ENCODE data around the gene ARL3.

- TF ChIP-seq POLR2A (IDR thresholded peaks at IDR 0.05) (no peak), CTCF (IDR thresholded peaks at IDR 0.05) (no peak), EP300 (IDR thresholded peaks at IDR 0.05) (no peak)
Measured at GRCh38 chr10:102627291-102627735, 86.9 kb downstream of the ARL3 start.
